Mesenchymal stem cell (in vitro differentiated cells and primary cell): ENCODE results near the gene CMTR2.

Source experiments
- DNase-seq: peaks from one replicate; pipeline ENCODE4 v3.0.0-alpha.2; 2013
- H2AFZ ChIP-seq: one replicate; pipeline ENCODE4 v1.6.1; 2013; ENCODE audit warnings: low read depth, mild to moderate bottlenecking, control low read depth, inconsistent platforms, low read length, moderate library complexity
- H2AK5ac ChIP-seq: 2 replicates; pipeline ENCODE4 v1.6.1; 2013; ENCODE audit warnings: low read length, moderate library complexity, mild to moderate bottlenecking, inconsistent platforms; ENCODE audit not compliant: severe bottlenecking
- H2BK120ac ChIP-seq: one replicate; pipeline ENCODE4 v1.6.1; 2013; ENCODE audit warnings: low read depth, mild to moderate bottlenecking, inconsistent platforms, low read length, moderate library complexity
- H2BK12ac ChIP-seq, 2 experiments: one replicate each; pipeline ENCODE4 v1.6.1; 2013; ENCODE audit warnings: inconsistent platforms in 2 of 2, low read length in 2 of 2, mild to moderate bottlenecking in 2 of 2, moderate library complexity in 2 of 2, control low read depth in 1 of 2
- H2BK15ac ChIP-seq: one replicate; pipeline ENCODE4 v1.6.1; 2013; ENCODE audit warnings: mild to moderate bottlenecking, low read depth, inconsistent platforms; ENCODE audit not compliant: poor library complexity, severe bottlenecking
- H2BK5ac ChIP-seq: 2 replicates; pipeline ENCODE4 v1.6.1; 2013; ENCODE audit warnings: low read depth, mild to moderate bottlenecking, low read length, control low read depth, inconsistent platforms; ENCODE audit not compliant: poor library complexity, severe bottlenecking
- H3K14ac ChIP-seq, 2 experiments: one replicate each; pipeline ENCODE4 v1.6.1; 2013; ENCODE audit warnings: inconsistent platforms in 2 of 2, low read length in 2 of 2, control low read depth in 1 of 2, mild to moderate bottlenecking in 1 of 2, moderate library complexity in 1 of 2
- H3K18ac ChIP-seq, 2 experiments: one replicate each; pipeline ENCODE4 v1.6.1; 2013; ENCODE audit warnings: inconsistent platforms in 2 of 2, low read length in 2 of 2, control low read depth in 1 of 2, low read depth in 1 of 2, mild to moderate bottlenecking in 1 of 2
- H3K23ac ChIP-seq, 2 experiments: one replicate each; pipeline ENCODE4 v1.6.1; 2013; ENCODE audit warnings: inconsistent platforms in 2 of 2, low read length in 2 of 2, mild to moderate bottlenecking in 2 of 2, moderate library complexity in 2 of 2, control low read depth in 1 of 2
- H3K27ac ChIP-seq: 2 replicates; pipeline ENCODE4 v1.5.1; 2013; ENCODE audit warnings: mild to moderate bottlenecking, moderate library complexity, low read length, control low read depth, inconsistent platforms; ENCODE audit not compliant: poor library complexity, severe bottlenecking
- H3K27me3 ChIP-seq, 2 experiments: 2 replicates each; pipeline versions ENCODE4 v1.6.1 to v1.7.0; 2013; ENCODE audit warnings: low read length in 2 of 2, mild to moderate bottlenecking in 2 of 2, moderate library complexity in 2 of 2, control low read depth in 1 of 2, inconsistent platforms in 1 of 2; ENCODE audit not compliant: control insufficient read depth in 1 of 2, insufficient read depth in 1 of 2
- H3K36me3 ChIP-seq, 2 experiments: 2 replicates each; pipeline versions ENCODE4 v1.6.1 to v1.7.0; 2013; ENCODE audit warnings: low read length in 2 of 2, control low read depth in 1 of 2, inconsistent platforms in 1 of 2, low read depth in 1 of 2, mild to moderate bottlenecking in 1 of 2; ENCODE audit not compliant: insufficient read depth in 2 of 2, control insufficient read depth in 1 of 2
- H3K4ac ChIP-seq, 2 experiments: one replicate each; pipeline ENCODE4 v1.6.1; 2013; ENCODE audit warnings: inconsistent platforms in 2 of 2, low read length in 2 of 2, mild to moderate bottlenecking in 2 of 2, moderate library complexity in 2 of 2, control low read depth in 1 of 2, low read depth in 1 of 2
- H3K4me1 ChIP-seq: 2 replicates; pipeline ENCODE4 v1.6.1; 2013; ENCODE audit warnings: low read depth, low read length, control low read depth; ENCODE audit not compliant: control insufficient read depth, insufficient read depth
- H3K4me2 ChIP-seq: 2 replicates; pipeline ENCODE4 v1.6.1; 2013; ENCODE audit warnings: low read length, mild to moderate bottlenecking, inconsistent platforms; ENCODE audit not compliant: poor library complexity, severe bottlenecking
- H3K4me3 ChIP-seq, 2 experiments: 2 replicates each; pipeline versions ENCODE4 v1.5.1 to v1.7.0; 2013; ENCODE audit warnings: low read length in 2 of 2, mild to moderate bottlenecking in 2 of 2, control low read depth in 1 of 2, low read depth in 1 of 2; ENCODE audit not compliant: insufficient read depth in 1 of 2
- H3K79me1 ChIP-seq: replicated peaks from 2 replicates; pipeline ENCODE4 v1.6.1; 2013; ENCODE audit warnings: mild to moderate bottlenecking, control low read depth, low read length, inconsistent platforms; ENCODE audit not compliant: poor library complexity, severe bottlenecking
- H3K9ac ChIP-seq: 2 replicates; pipeline ENCODE4 v1.7.0; 2013; ENCODE audit warnings: mild to moderate bottlenecking, low read length, moderate library complexity
- H3K9me3 ChIP-seq: 2 replicates; pipeline ENCODE4 v1.7.0; 2013; ENCODE audit warnings: mild to moderate bottlenecking, low read length; ENCODE audit not compliant: control insufficient read depth
- H4K8ac ChIP-seq: one replicate; pipeline ENCODE4 v1.6.1; 2013; ENCODE audit warnings: inconsistent platforms, mild to moderate bottlenecking, low read length, moderate library complexity
- H4K91ac ChIP-seq: one replicate; pipeline ENCODE4 v1.6.1; 2013; ENCODE audit warnings: mild to moderate bottlenecking, low read length, inconsistent platforms
- WGBS: methylation state at CpG from one replicate; pipeline ENCODE4 v1.1.7; 2013; ENCODE audit warnings: mixed read lengths; 5-methylcytosine and 5-hydroxymethylcytosine counted together

Gene CMTR2

DNA sequence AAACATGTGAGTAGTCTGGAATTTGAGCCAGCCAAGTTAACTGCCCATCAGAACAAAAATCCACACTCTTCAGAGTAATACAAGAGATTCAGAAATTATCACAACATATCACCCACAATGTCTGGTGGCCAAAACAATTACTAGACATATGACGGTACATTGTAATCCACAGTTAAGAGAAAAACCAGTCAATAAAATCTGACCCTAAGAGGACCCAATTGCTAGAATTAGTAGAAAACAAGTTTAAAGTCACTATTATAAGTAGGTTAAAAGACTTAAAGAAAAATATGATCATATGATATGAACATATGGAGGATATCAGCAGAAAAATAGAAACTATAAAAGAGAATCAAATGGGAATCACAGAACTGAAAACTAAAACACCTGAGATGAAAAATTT, 15.8 kb downstream of the CMTR2 start:
- no peak overlapping the region for H2BK120ac ChIP-seq
- H3K9ac ChIP-seq = no peak overlapping the region
- no peak overlapping the region for H3K4me3 ChIP-seq
- no peak overlapping the region for H3K18ac ChIP-seq
- no peak overlapping the region for H2BK5ac ChIP-seq
- H3K9me3 ChIP-seq = peaks cover 8% of the 10 kb centered on the region
- H4K91ac ChIP-seq = no peak overlapping the region
- H3K4me2 ChIP-seq = no peak overlapping the region
- no peak overlapping the region for H3K4ac ChIP-seq
- H3K27ac ChIP-seq = no peak overlapping the region
- H3K27me3 ChIP-seq = no peaks in the 10 kb centered on the region
- no peak overlapping the region for H4K8ac ChIP-seq
- H3K23ac ChIP-seq = no peak overlapping the region
- no peak overlapping the region for H3K14ac ChIP-seq
- H3K4me1 ChIP-seq = no peaks in the 10 kb centered on the region
- H3K79me1 ChIP-seq = no peaks in the 10 kb centered on the region
- no peak overlapping the region for H2BK15ac ChIP-seq
- H2AFZ ChIP-seq = no peak overlapping the region
- no CpG with 5 or more reads among the region's 1 CpG for WGBS
- no peak for DNase-seq
- no peaks in the 10 kb centered on the region for H3K36me3 ChIP-seq
- no peak overlapping the region for H2AK5ac ChIP-seq
- no peak overlapping the region for H2BK12ac ChIP-seq

DNA sequence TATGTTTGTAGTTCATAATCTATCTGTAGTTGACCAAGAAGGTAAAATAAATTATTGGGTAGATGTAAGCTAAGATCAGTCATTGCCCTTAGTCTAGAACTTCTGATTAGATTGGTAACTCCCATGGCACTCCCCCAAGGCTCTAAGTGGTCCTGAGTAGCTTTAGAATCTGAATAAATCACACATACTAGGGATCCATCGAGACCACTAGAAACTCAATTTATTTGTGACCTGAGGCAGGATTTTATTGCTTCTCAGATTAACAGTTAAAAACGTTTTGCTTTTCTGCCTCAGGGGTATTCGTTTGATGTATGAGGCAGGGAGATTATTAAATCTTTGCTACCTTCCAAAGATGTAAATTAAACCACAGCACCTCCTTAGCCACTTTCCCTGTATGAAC, 24.9 kb downstream of the CMTR2 start:
- no peak overlapping the region for H3K18ac ChIP-seq
- H3K14ac ChIP-seq = no peak overlapping the region
- H2BK15ac ChIP-seq = no peak overlapping the region
- no peak for DNase-seq
- no peak overlapping the region for H2BK120ac ChIP-seq
- H4K8ac ChIP-seq = no peak overlapping the region
- H3K4me3 ChIP-seq = no peak overlapping the region
- H3K4me1 ChIP-seq = no peaks in the 10 kb centered on the region
- no peak overlapping the region for H2BK12ac ChIP-seq
- 83% methylated on average over 1 of the region's 3 CpGs for WGBS
- no peak overlapping the region for H2AK5ac ChIP-seq
- no peak overlapping the region for H2AFZ ChIP-seq
- H3K23ac ChIP-seq = no peak overlapping the region
- no peak overlapping the region for H2BK5ac ChIP-seq
- H3K27me3 ChIP-seq = no peaks in the 10 kb centered on the region
- no peak overlapping the region for H3K4ac ChIP-seq
- H3K27ac ChIP-seq = no peak overlapping the region
- H3K4me2 ChIP-seq = no peak overlapping the region
- no peak overlapping the region for H4K91ac ChIP-seq
- H3K9ac ChIP-seq = no peak overlapping the region
- H3K9me3 ChIP-seq = no peaks in the 10 kb centered on the region
- H3K36me3 ChIP-seq = no peaks in the 10 kb centered on the region
- H3K79me1 ChIP-seq = no peaks in the 10 kb centered on the region

DNA sequence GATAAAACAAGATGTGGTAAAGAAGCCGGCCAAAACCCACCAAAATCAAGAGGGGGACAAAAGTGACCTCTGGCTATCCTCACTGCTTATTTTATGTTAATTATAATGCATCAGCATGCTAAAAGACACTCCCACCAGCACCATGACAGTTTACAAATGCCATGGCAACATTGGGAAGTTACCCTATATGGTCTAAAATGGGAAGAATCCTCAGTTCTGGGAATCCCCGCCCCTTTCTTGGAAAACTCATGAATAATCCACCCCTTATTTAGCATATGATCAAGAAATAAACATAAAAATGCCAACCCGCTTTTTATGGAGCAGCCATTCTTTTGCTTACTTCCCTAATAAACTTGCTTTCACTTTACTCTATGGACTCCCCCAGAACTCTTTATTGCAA, 25.6 kb downstream of the CMTR2 start:
- H3K4ac ChIP-seq = no peak overlapping the region
- no peak overlapping the region for H4K8ac ChIP-seq
- H3K18ac ChIP-seq = no peak overlapping the region
- H2AFZ ChIP-seq = no peak overlapping the region
- H3K4me2 ChIP-seq = no peak overlapping the region
- H3K27me3 ChIP-seq = no peaks in the 10 kb centered on the region
- no peak overlapping the region for H3K23ac ChIP-seq
- H3K14ac ChIP-seq = no peak overlapping the region
- H4K91ac ChIP-seq = no peak overlapping the region
- no peak overlapping the region for H2BK15ac ChIP-seq
- H3K79me1 ChIP-seq = no peaks in the 10 kb centered on the region
- WGBS = 83% methylated on average over 3 of the region's 3 CpGs
- H3K9me3 ChIP-seq = no peaks in the 10 kb centered on the region
- H3K4me1 ChIP-seq = no peaks in the 10 kb centered on the region
- no peak overlapping the region for H3K9ac ChIP-seq
- no peak overlapping the region for H2BK12ac ChIP-seq
- H3K36me3 ChIP-seq = no peaks in the 10 kb centered on the region
- H2AK5ac ChIP-seq = no peak overlapping the region
- no peak overlapping the region for H2BK120ac ChIP-seq
- H3K27ac ChIP-seq = no peak overlapping the region
- no peak overlapping the region for H3K4me3 ChIP-seq
- H2BK5ac ChIP-seq = no peak overlapping the region
- no peak for DNase-seq

DNA sequence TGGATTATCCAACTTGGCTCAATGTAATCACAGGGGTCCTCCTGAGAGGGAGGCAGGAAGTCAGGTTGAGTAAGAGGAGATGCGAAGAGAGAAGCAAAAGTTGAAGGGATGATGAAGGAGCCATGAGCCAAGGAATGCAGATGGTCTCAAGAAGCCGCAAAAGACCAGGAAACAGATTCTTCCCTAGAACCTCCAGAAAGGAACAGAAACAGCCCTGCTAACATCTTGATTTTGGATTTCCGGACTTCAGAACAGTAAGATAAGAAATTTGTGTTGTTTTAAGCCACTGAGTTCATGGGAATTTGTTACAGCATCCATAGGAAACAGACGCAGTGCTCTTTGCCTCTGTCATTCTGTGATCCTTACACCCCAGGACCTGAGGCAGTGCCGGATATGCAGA, 26.8 kb downstream of the CMTR2 start:
- no peak overlapping the region for H2AFZ ChIP-seq
- H3K4me2 ChIP-seq = no peak overlapping the region
- no peak overlapping the region for H4K8ac ChIP-seq
- no peak overlapping the region for H3K18ac ChIP-seq
- no peak overlapping the region for H2AK5ac ChIP-seq
- no peaks in the 10 kb centered on the region for H3K27me3 ChIP-seq
- 88% methylated on average over 4 of the region's 5 CpGs for WGBS
- H2BK5ac ChIP-seq = no peak overlapping the region
- no peak overlapping the region for H2BK120ac ChIP-seq
- no peak overlapping the region for H3K27ac ChIP-seq
- H3K14ac ChIP-seq = no peak overlapping the region
- no peak overlapping the region for H3K23ac ChIP-seq
- no peak overlapping the region for H3K4ac ChIP-seq
- no peaks in the 10 kb centered on the region for H3K4me1 ChIP-seq
- no peak overlapping the region for H4K91ac ChIP-seq
- no peak overlapping the region for H3K9ac ChIP-seq
- no peaks in the 10 kb centered on the region for H3K36me3 ChIP-seq
- no peak overlapping the region for H2BK12ac ChIP-seq
- no peaks in the 10 kb centered on the region for H3K79me1 ChIP-seq
- no peak for DNase-seq
- no peak overlapping the region for H2BK15ac ChIP-seq
- no peak overlapping the region for H3K4me3 ChIP-seq
- H3K9me3 ChIP-seq = no peaks in the 10 kb centered on the region
